HEK293T (cell line): ENCODE measurements around the gene LRP5.

Experiments
- ARNT ChIP-seq: fragments of 450-650 bp; IDR thresholded peaks from 2 replicates; pipeline ENCODE4 v1.6.1; 2017; ENCODE audit warnings: mild to moderate bottlenecking
- BHLHE40 ChIP-seq: fragments of 450-650 bp; IDR thresholded peaks from 2 replicates; pipeline ENCODE4 v1.6.1; 2016; ENCODE audit warnings: mild to moderate bottlenecking, moderate library complexity, borderline replicate concordance
- CTBP1 ChIP-seq: fragments of 450-650 bp; IDR thresholded peaks from 2 replicates; pipeline ENCODE4 v1.6.1; 2016; ENCODE audit warnings: borderline replicate concordance
- FOXK2 ChIP-seq: fragments of 450-650 bp; IDR thresholded peaks from 2 replicates; pipeline ENCODE4 v1.6.1; 2016; ENCODE audit warnings: mild to moderate bottlenecking
- FOXM1 ChIP-seq: fragments of 450-650 bp; IDR thresholded peaks from 2 replicates; pipeline ENCODE4 v1.6.1; 2017; ENCODE audit warnings: mild to moderate bottlenecking, borderline replicate concordance
- L3MBTL2 ChIP-seq: fragments of 450-650 bp; conservative IDR thresholded peaks from 2 replicates; pipeline ENCODE4 v1.6.1; 2016; ENCODE audit warnings: mild to moderate bottlenecking
- SP1 ChIP-seq: fragments of 450-650 bp; IDR thresholded peaks from 2 replicates; pipeline ENCODE4 v1.6.1; 2017
- SUZ12 ChIP-seq: fragments of 450-650 bp; IDR thresholded peaks from 2 replicates; pipeline ENCODE4 v1.6.1; 2016; ENCODE audit warnings: mild to moderate bottlenecking
- ZNF384 ChIP-seq: fragments of 450-650 bp; IDR thresholded peaks from 2 replicates; pipeline ENCODE4 v1.6.1; 2016

DNA sequence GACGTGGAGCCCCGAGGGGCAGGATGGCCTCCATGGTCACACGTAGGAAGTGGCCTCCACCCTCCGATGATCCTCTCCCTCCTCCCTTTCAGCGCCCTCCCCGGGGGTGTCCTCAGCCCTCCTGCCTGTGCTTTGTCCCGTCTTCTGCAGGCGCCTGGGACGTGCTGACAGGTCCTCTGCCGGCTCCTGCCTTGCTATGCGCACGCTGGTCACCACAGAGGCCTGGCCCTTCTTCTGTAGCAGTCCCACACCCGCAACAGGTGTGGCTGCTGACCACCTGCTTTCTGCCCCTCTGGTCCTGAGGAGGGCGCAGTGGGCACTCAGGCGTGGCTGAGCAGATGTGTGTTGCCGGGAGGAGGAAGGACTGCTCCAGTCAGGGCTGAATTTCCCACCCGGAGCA lies 120.5 kb downstream of the LRP5 start:
- TF ChIP-seq SUZ12: no peak
- no peak for TF ChIP-seq BHLHE40
- TF ChIP-seq ARNT: no peak
- no peak for TF ChIP-seq FOXK2
- no peak for TF ChIP-seq L3MBTL2
- no peak for TF ChIP-seq FOXM1
- no peak for TF ChIP-seq ZNF384
- no peak for TF ChIP-seq SP1
- TF ChIP-seq CTBP1: no peak
